ENCODE measurements around the gene ZNF592. TPM values are rescaled to one million over a fixed set of nuclear protein-coding genes. Genes with fewer than 3 reads are reported as not detected.

ZNF592 gene
- total RNA-seq, 2 experiments from 2014 or later: 36.5 to 36.6 TPM

DNA sequence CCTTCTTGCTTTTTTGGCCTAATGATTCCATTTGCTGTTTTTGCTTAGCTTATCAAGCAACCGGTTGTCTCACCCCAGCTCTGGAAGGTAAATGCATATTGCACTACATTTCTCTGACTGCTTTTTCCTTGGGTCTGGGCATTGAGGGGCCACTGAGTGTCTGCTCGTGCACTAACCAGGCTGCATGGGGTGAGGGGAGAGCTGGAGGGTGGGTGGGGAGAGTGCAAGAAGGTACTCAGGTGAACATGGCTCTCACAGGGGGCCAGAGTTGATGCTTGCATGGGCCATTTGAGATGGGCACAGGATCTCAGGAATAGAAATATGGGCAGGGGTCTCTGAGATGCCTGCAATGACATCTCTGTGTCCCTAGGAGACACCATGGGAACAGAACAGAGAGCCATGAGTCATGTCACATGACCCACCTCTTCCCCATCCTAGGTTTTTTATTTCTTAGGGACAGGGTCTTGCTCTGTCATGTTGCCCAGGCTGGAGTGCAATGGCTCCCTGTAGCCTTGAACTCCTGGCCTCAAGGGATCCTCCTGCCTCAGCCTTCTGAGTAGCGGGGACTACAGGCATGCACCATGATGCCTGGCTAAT, 75.0 kb downstream of the ZNF592 start:
- CTCF ChIA-PET: no interaction called here
- Mint-ChIP-seq H3K4me1 (ENCODE audit: low read depth) (peaks cover 3% of the 10 kb centered on the region), H3K27me3 (ENCODE audit: low read depth) (peaks cover 2% of the 10 kb centered on the region), H3K27ac (no peak overlapping the region), H3K36me3 (ENCODE audit: low read depth) (no peaks in the 10 kb centered on the region), H3K4me3 (no peak overlapping the region), H3K9me3 (ENCODE audit: insufficient read depth) (no peaks in the 10 kb centered on the region)
- no peak for ATAC-seq
- no peak for DNase-seq
- POLR2A ChIA-PET: no interaction called here

DNA sequence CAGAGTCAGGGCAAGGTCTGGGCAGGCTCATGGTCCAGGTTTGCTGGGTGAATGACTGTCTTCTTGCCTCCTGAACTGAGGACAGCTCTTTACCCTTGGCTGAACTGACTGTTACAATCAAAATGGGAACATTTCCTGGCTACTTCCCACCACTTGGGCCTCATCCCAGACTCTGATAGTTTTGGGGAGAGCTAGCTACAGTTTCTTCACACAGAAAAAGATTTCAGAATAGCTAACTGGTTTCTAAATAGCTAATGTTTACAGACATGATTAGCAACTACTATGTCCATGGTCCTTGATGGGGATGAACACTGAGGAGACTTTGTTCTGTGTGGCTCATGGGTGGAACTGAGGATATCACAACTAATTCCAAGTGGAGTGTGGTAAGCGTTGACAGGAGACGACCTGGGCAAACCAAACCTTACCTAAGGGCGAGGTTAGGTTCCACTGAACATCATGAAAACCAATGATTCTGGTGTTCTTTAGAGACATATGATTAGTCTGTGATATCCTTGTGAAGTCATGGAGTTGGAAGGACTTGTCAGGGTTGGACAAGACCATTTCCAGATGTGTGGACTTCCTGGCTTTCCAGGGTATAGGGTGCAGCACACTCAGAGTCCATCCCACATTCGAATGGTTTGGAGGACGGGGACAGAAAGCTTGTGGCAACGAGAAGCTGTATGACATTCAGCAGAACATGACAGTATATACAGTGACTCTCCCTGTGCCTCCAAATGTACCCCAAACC, 76.0 kb downstream of the ZNF592 start:
- no peak overlapping the region for H3K27ac Mint-ChIP-seq
- ATAC-seq: no peak
- CTCF ChIA-PET: interaction anchor here (1.1 to 1.7 kb wide), 2 partner anchors 10 to 104 kb away, joined by 4 to 6 read pairs; no protein-coding TSS in a partner anchor
- DNase-seq: no peak
- H3K36me3 Mint-ChIP-seq (ENCODE audit: low read depth): no peaks in the 10 kb centered on the region
- POLR2A ChIA-PET: no interaction called here
- H3K4me3 Mint-ChIP-seq: no peak overlapping the region
- no peaks in the 10 kb centered on the region for H3K4me1 Mint-ChIP-seq (ENCODE audit: low read depth)
- H3K9me3 Mint-ChIP-seq (ENCODE audit: insufficient read depth): no peaks in the 10 kb centered on the region
- peaks cover 4% of the 10 kb centered on the region for H3K27me3 Mint-ChIP-seq (ENCODE audit: low read depth)

DNA sequence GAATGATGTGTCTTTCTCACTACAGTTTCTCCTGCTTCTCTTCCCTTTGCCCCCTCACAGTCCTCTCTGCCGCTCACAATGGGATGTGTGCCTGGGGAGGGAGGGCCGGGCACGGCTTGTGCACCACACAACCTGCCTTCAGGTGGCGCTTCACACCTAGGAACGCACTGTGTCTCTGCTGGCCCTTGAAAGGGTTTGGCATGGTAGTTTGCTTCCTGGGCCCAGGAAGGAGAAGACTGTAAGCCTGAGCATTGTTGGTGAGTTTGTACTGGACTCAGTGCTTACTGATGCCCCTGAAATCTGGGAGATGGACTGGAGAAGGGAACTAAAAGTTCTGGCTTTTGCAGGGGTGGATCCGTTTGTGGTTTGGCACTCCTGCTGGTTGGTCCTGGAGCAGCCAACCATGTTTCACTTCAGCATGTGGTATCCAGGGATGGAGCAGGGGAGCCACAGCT, 78.0 kb downstream of the ZNF592 start:
- Mint-ChIP-seq H3K27me3 (ENCODE audit: low read depth) (peaks cover 12% of the 10 kb centered on the region), H3K4me3 (no peak overlapping the region), H3K27ac (no peak overlapping the region), H3K4me1 (ENCODE audit: low read depth) (no peaks in the 10 kb centered on the region), H3K36me3 (ENCODE audit: low read depth) (no peaks in the 10 kb centered on the region), H3K9me3 (ENCODE audit: insufficient read depth) (no peaks in the 10 kb centered on the region)
- ChIA-PET POLR2A (no interaction called here), CTCF (no interaction called here)
- DNase-seq: peak; percentile 26
- ATAC-seq: peak; percentile 55

DNA sequence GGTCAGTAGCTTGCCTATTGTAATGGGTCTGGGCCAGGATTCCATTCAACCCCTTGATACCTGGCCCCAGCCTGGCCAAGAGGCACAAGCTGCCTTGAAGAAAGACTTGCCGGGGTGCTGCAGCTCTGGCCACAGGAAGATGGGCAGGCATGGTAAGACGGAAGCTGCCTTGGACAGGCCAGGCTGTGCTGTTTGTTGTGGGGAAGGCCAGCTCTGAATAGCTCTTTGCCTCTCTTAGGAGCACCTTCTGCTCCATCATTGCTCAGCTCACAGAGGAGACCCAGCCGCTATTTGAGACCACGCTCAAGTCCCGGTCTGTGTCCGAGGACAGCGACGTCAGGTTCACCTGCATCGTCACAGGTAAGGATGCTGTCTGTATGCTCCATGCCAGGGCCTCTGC, 78.9 kb downstream of the ZNF592 start:
- Mint-ChIP-seq H3K36me3 (ENCODE audit: low read depth) (no peaks in the 10 kb centered on the region), H3K27me3 (ENCODE audit: low read depth) (peaks cover 16% of the 10 kb centered on the region), H3K4me3 (no peak overlapping the region), H3K9me3 (ENCODE audit: insufficient read depth) (no peaks in the 10 kb centered on the region), H3K4me1 (ENCODE audit: low read depth) (no peaks in the 10 kb centered on the region), H3K27ac (no peak overlapping the region)
- POLR2A ChIA-PET: no interaction called here
- DNase-seq (no peak), ATAC-seq (no peak)
- CTCF ChIA-PET: no interaction called here

DNA sequence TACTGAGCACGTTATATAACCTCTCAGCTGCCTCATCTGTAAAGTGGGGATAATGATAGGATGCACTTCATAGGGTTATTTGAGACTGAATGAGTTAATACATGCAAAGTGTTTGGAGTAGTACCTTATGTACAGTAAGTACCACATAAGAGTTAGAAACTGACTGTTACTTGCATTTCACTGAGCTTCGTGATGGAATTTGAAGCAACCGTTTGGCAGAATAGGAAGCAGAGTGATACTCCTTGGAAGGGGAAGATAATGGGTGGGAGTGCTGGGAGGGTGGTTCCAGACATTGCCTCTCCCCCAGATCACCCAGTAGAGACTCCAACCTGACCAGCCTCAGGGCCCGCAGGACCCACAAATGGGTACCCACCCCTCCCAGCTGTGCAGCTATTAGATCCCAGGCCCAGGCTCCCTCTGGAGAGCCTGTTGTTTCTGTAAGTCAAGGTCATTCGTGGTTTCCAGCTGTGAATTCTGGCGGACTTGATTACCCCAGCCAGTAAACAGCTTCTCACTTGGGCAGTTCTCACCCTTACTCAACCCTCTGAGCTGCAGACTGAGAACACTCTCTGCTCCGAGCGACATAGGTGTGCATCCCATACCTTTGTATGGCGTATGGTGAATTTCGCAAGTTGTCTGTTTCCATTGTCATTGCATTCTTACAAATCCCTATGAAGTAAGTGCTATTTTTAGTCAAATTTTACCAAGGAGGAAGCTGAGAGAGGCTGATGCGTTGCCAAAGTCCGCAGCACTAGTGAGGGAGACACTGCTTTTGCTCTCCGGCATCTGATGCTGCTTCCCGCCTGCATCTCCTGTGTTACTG, 79.9 kb downstream of the ZNF592 start:
- H3K27me3 Mint-ChIP-seq (ENCODE audit: low read depth): peaks cover 23% of the 10 kb centered on the region
- H3K27ac Mint-ChIP-seq: no peak overlapping the region
- DNase-seq (no peak), ATAC-seq (no peak)
- ChIA-PET CTCF (interaction anchor here (1.6 kb wide), 1 partner anchor 50 kb away, joined by 4 read pairs; no protein-coding TSS in a partner anchor), POLR2A (no interaction called here)
- H3K4me1 Mint-ChIP-seq (ENCODE audit: low read depth): no peaks in the 10 kb centered on the region
- H3K4me3 Mint-ChIP-seq: no peak overlapping the region
- H3K36me3 Mint-ChIP-seq (ENCODE audit: low read depth): no peaks in the 10 kb centered on the region
- H3K9me3 Mint-ChIP-seq (ENCODE audit: insufficient read depth): no peaks in the 10 kb centered on the region

DNA sequence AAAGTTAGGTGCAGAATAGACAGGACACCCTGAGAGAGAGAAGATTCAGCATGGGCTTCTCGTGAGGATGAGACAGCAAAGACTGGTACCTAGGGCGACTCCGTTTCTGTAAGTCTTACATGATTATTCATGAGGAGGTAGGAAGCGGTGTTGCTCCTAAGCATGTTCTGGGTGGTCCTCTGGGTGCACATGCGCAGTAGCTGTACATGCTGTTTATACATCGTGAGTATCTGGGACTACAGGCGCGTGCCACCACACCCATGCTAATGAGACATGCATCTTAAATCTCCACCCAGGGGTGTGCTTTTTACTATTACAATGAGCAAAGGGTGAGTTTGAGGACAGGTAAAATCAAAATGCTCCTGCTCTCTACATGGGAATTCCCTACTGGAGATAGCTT, 81.0 kb downstream of the ZNF592 start:
- Mint-ChIP-seq H3K27me3 (ENCODE audit: low read depth) (peaks cover 23% of the 10 kb centered on the region), H3K27ac (no peak overlapping the region), H3K9me3 (ENCODE audit: insufficient read depth) (no peaks in the 10 kb centered on the region), H3K4me1 (ENCODE audit: low read depth) (no peaks in the 10 kb centered on the region), H3K36me3 (ENCODE audit: low read depth) (no peaks in the 10 kb centered on the region), H3K4me3 (no peak overlapping the region)
- ChIA-PET CTCF (interaction anchor here (1.6 kb wide), 1 partner anchor 49 kb away, joined by 4 read pairs; no protein-coding TSS in a partner anchor), POLR2A (no interaction called here)
- no peak for ATAC-seq
- DNase-seq: no peak

DNA sequence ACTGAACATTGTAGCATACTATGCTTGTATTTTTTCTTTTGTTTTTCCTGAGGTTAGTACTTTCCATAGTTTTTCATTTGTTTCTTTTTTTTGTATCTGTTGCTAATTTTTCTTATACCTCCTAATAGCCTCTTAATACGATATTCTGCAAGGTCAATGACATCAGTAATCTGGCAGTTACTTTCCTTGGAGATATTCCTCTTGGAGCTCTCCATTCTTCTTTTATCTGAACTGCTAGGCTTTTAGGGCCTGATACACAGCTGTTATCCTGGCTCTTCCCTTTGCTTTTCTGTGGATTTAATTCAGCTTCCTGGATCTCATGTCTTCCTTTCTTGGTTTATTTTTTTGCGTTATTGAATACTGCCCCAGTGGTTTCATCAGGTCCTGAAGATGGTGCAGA, 81.6 kb downstream of the ZNF592 start:
- Mint-ChIP-seq H3K4me1 (ENCODE audit: low read depth) (no peaks in the 10 kb centered on the region), H3K27ac (no peak overlapping the region), H3K27me3 (ENCODE audit: low read depth) (peaks cover 23% of the 10 kb centered on the region), H3K9me3 (ENCODE audit: insufficient read depth) (no peaks in the 10 kb centered on the region), H3K4me3 (no peak overlapping the region), H3K36me3 (ENCODE audit: low read depth) (no peaks in the 10 kb centered on the region)
- DNase-seq (no peak), ATAC-seq (no peak)
- CTCF ChIA-PET: no interaction called here
- POLR2A ChIA-PET: no interaction called here

DNA sequence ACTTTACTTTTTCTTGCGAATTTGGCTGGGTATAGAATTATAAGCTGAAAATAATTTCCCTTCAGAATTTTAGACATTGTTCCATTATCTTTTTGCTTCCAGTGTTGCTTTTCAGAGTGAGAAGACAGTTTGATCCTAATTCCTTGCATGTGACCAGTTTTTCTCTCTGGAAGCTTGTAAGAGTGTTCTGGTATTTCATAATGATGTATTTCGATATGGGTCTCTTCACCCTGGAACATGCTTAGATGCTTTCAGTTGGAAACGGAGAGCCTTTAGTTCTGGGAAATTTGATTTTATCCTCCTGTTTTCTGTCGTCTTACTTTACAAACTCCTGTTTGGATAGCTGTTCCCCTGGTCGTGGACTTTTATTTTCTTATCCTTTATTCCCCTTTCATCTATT, 82.6 kb downstream of the ZNF592 start:
- ATAC-seq (no peak), DNase-seq (no peak)
- H3K4me1 Mint-ChIP-seq (ENCODE audit: low read depth): no peaks in the 10 kb centered on the region
- no peak overlapping the region for H3K27ac Mint-ChIP-seq
- H3K27me3 Mint-ChIP-seq (ENCODE audit: low read depth): peaks cover 26% of the 10 kb centered on the region
- ChIA-PET POLR2A (interaction anchor here (0.6 kb wide), 1 partner anchor 112 kb away, joined by 3 read pairs; no protein-coding TSS in a partner anchor), CTCF (no interaction called here)
- H3K4me3 Mint-ChIP-seq: no peak overlapping the region
- H3K9me3 Mint-ChIP-seq (ENCODE audit: insufficient read depth): no peaks in the 10 kb centered on the region
- H3K36me3 Mint-ChIP-seq (ENCODE audit: low read depth): no peaks in the 10 kb centered on the region

DNA sequence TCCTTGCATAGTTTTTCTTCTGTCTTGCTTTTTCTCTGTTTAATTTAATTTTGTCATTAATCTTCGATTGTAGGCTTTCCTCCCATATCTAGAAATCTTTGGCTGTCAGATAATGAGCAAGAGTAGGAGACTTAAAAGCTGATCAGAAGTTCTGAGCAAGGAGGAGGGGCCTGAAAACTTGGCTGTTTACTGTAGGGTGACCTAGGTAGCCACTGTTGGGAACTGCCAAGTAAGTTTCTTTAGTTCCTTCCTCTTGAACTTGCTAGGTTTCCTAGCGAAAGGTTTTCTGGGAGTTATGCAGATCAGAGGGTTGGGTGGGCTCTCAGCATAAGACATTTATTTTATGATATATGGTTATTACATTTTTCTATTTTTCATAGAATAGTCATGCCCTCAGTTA, 83.2 kb downstream of the ZNF592 start:
- ChIA-PET CTCF (no interaction called here), POLR2A (interaction anchor here (0.6 kb wide), 1 partner anchor 13 kb away, joined by 3 read pairs; no protein-coding TSS in a partner anchor)
- ATAC-seq: no peak
- Mint-ChIP-seq H3K36me3 (ENCODE audit: low read depth) (no peaks in the 10 kb centered on the region), H3K4me1 (ENCODE audit: low read depth) (no peaks in the 10 kb centered on the region), H3K4me3 (no peak overlapping the region), H3K27ac (no peak overlapping the region), H3K27me3 (ENCODE audit: low read depth) (peaks cover 31% of the 10 kb centered on the region), H3K9me3 (ENCODE audit: insufficient read depth) (no peaks in the 10 kb centered on the region)
- DNase-seq: no peak

DNA sequence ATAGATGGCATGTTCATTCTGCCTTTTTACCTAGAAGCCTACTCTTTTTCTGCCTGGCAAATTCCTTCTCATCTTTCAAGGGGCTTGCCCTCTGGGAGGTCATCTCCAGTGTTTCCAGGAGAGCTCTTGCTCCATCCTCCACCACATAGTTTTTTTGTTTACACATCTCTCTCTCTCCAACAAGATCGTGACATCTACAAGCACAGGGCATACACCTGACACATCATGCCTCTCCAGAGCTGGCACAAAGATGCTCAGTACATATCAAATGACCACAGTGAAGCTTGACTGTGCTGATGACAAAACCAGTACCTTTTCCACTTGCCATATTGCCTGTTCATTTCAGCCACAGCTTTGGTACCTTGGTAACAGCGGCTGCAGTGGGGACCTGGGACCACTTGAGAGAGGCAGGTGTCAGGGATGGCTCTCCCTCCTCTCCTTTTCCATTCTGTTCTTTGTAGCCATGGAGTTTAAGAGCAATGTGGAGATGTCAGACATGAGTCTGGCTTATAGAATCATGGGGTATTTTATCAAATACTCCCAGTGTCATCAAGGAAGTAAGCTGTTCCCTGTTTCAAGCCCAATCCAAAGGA, 84.2 kb downstream of the ZNF592 start:
- Mint-ChIP-seq H3K9me3 (ENCODE audit: insufficient read depth) (no peaks in the 10 kb centered on the region), H3K4me1 (ENCODE audit: low read depth) (no peaks in the 10 kb centered on the region), H3K4me3 (no peak overlapping the region), H3K27ac (no peak overlapping the region), H3K27me3 (ENCODE audit: low read depth) (peaks cover 36% of the 10 kb centered on the region), H3K36me3 (ENCODE audit: low read depth) (no peaks in the 10 kb centered on the region)
- ATAC-seq (no peak), DNase-seq (no peak)
- ChIA-PET CTCF (interaction anchor here (1.0 kb wide), 1 partner anchor 46 kb away, joined by 3 read pairs; no protein-coding TSS in a partner anchor), POLR2A (no interaction called here)

DNA sequence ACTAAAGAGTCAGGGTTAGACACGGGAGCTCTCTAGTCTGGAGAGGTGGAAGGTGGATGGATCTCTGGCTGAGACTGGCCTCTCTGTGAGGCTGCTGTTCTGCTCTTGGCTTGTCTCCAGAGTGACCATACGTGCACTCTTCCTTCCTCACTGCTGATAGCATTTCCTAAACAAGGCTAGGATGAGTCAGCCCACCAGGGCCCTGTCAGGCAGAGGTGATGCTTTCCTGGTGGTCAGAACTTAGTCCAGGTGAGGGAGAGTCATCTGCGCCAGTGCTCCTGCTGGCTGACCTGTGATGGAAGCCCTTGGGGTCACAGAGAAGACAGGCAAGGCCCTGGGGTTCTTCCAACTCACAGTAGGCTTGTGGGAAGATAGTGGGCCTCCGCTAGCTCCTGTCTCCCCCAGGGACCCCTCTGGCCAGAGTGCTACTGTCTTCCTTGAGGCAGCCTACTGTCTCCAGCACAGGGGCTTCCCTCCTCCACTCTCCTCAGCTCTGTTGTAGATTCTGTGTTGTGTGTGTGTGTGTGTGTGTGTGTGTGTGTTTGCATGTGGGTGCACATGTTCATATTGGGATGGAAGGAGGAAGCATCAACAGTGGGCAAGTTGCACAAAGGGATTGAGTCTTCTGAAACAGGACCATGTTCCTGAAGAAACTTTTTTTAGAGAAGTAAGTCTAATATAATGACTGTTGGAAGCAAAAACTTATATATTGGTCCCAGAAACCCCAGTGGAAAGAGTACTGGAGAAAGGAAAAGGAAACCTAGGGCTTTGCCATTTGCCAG, 85.2 kb downstream of the ZNF592 start:
- ChIA-PET CTCF (interaction anchor here (1.0 to 2.4 kb wide), 4 partner anchors 9 to 456 kb away, joined by 3 to 12 read pairs (median 4); no protein-coding TSS in a partner anchor), POLR2A (no interaction called here)
- ATAC-seq (no peak), DNase-seq (no peak)
- H3K27me3 Mint-ChIP-seq (ENCODE audit: low read depth): peaks cover 34% of the 10 kb centered on the region
- H3K4me3 Mint-ChIP-seq: no peak overlapping the region
- no peaks in the 10 kb centered on the region for H3K4me1 Mint-ChIP-seq (ENCODE audit: low read depth)
- H3K9me3 Mint-ChIP-seq (ENCODE audit: insufficient read depth): no peaks in the 10 kb centered on the region
- no peak overlapping the region for H3K27ac Mint-ChIP-seq
- H3K36me3 Mint-ChIP-seq (ENCODE audit: low read depth): no peaks in the 10 kb centered on the region

Measured in activated CD8-positive, alpha-beta T cell treated with anti-CD3 and anti-CD28 coated beads, Interleukin-2, amount 10 ng/mL, durations not matched to agents 7 days and 5 days (primary cell).